Measurements from ENCODE around the gene UCMA.
"Not testable (repeated sequence)": the region's sequence is repeated elsewhere in the genome, so short reads cannot be mapped to it uniquely, and the experiment has no call there.

The UCMA gene

GRCh38 chr10:13234172-13234571, at the start of gene UCMA:
UCMA (minus strand) TSS chr10:13234374; CDS start chr10:13234258, 116 bp downstream.
- no peak for DNase-seq

DNA sequence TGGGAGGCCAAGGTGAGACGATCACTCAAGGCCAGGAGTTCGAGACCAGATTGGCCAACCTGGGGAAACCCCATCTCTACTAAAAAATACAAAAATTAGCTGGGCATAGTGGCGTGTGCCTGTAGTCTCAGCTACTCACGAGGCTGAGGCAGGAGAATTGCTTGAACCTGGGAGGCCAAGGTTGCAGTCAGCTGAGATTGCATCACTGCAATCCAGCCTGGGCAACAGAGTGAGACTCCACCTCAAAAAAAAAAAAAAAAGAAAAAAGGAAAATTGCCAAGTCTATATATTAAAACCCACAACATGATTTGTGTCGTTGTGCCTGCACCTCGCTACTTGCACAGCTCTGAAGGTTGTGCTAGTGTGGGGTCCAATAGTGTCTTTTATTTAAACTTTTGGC, 48.2 kb upstream of the UCMA start:
- DNase-seq, result not testable (repeated sequence)

GRCh38 chr10:13276749-13277365, 42.7 kb upstream of the UCMA start:
- no peak for DNase-seq

DNA sequence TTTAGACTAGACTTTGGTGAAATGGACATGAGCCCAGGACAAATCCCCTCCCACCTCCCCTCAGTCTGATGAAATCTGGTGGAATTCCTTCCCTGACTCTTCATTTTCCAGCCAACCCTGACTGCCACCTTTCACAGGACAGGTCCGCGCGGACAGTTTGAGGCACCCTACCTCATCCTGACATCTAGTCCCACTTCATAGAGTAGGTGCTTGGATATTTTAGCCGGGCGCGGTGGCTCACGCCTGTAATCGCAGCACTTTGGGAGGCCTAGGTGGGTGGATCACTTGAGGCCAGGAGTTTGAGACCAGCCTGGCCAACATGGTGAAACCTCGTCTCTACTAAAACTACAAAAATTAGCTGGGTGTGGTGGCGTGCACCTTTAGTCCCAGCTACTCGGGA, 42.0 kb upstream of the UCMA start:
- not testable (repeated sequence) for DNase-seq

GRCh38 chr10:13272164-13272571, 38.0 kb upstream of the UCMA start:
- no peak for DNase-seq

DNA sequence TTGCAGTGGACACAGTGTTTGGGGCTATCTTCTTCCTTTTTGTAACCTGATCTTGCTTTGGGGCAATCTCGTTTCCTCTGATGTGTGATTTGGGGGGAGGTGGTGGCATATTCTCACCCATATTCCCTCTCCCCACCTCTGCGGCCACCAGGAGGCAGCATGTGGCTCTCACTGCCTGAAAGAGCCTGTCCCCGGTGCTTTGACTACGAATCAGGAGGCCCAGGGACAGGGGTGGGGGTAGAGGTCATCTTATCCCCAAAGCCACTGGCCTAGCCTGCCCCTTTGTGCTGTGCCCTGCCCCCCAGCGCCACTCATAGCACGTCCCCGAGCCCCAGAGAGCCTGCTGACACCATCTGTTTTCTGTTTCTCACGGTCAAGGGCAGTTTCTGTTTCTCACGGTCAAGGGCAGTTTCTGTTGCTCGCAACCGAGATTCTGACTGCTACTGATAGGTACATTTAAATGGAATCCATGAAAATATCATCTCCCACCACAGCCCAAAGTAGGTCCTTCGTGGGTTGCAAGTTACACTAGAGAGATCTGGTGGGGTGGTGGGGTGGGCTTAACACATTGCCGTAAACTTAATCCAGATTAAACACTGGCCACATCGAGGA, 37.5 kb upstream of the UCMA start:
- no peak for DNase-seq

GRCh38 chr10:13270877-13271551, 36.8 kb upstream of the UCMA start:
- DNase-seq, result no peak

GRCh38 chr10:13268841-13269240, 34.7 kb upstream of the UCMA start:
- no peak for DNase-seq

DNA sequence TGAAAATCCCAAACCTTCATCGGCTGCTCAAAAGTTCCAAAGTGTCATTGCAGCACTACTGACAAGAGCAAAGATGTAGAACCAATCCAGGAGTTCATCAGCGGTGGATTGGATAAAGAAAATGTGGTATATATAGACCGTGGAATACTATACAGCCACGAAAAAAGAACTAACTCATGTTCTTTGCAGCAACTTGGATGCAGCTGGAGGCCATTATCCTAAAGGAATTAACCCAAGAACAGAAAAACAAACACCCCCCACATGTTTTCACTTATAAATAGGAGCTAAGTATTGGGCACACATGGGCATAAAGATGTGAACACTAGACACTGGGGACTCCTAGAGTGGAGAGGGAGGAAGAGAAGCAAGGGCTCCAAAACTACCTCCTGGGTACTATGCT, 34.1 kb upstream of the UCMA start:
- no peak for DNase-seq

- DNase-seq, result no peak
Measured at GRCh38 chr10:13263591-13263990, 29.4 kb upstream of the UCMA start.

GRCh38 chr10:13262433-13262832, 28.3 kb upstream of the UCMA start:
- no peak for DNase-seq

DNA sequence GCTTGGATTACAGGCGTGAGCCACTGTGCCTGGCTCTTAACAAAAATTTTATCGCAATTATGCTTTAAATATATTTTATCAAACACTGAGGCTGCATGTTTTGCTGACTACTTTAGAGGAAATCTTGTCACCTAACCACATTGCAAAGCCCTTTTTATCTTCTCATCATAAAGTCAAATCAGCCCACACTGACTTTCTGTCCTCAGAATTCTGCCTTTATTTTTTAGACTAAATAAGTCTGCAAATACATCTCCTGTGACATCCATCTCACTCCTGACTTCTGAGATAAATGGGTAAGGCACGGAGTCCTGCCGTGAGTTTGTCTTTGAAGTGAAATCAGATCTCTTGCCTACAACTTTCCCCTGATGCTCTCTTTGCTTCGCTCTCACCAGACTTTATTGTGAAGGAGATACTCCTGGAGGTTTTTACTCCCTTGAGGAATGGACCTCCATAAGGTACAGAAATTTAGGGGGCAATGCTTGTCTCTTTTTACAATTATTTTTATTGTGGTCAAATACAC, 23.5 kb upstream of the UCMA start:
- DNase-seq, result no peak

- no peak for DNase-seq
Measured at GRCh38 chr10:13256627-13257026, 22.5 kb upstream of the UCMA start.

DNA sequence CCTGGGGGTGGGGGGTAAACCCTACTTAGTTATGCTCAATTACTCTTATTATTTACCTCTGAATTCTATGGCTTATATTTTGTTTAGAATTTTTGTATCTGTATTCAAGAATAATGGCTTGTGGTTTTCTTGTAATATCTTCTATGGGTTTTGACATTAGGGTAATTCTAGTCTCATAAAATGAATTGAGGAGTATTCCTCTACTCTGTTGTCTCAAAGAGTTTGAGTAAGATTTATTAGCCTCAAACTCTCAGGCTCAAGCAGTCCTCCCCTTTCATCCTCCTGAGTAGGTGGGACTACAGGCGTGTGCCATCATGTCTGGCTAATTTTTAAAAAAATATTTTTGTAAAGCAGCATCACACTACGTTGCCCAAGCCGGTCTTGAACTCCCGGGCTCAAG, 19.6 kb upstream of the UCMA start:
- DNase-seq, result no peak

GRCh38 chr10:13247784-13248183, 13.6 kb upstream of the UCMA start:
- no peak for DNase-seq

GRCh38 chr10:13247246-13247645, 13.1 kb upstream of the UCMA start:
- no peak for DNase-seq

- not testable (repeated sequence) for DNase-seq
Measured at GRCh38 chr10:13242260-13242659, 8.1 kb upstream of the UCMA start.

GRCh38 chr10:13241613-13242012, 7.4 kb upstream of the UCMA start:
- no peak for DNase-seq

GRCh38 chr10:13239923-13240322, 5.7 kb upstream of the UCMA start:
- DNase-seq, result no peak

GRCh38 chr10:13238271-13239077, 4.3 kb upstream of the UCMA start:
- no peak for DNase-seq

DNA sequence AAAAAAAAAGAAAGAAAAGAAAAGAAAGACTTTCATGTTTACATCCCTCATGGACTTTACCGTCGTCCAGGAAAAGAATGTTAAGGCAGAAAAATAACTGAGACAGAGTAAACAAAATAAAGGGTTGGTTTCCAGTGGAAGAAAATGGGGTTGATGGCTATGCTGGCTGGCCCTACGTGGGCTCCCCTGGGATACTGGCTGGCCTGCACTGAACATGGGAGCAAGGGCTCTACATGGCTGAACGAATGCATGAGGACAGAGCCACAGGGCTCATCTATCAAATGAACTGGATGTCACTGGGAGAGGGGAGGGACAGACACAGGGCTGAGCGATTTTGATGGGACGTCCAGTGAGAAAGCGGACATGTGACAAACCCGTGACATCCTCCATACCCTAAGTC, 2.5 kb upstream of the UCMA start:
- DNase-seq, result no peak

DNA sequence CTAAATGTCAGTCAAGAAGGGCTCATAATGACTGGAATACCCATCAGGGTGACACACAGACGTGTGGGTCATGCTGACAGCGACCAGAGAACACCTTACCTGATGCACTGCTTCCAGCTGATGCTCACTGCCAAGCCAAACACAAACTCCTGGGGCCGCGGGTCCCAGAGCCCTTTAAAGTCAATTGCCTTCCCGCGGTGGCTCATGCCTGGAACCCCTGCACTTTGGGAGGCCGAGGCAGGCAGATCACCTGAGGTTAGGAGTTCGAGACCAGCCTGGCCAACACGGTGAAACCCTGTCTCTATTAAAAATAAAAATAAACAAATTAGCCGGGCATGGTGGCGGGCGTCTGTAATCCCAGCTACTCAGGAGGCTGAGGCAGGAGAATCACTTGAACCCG, 562 bp upstream of the UCMA start:
- not testable (repeated sequence) for DNase-seq

- no peak for DNase-seq
Measured at GRCh38 chr10:13233358-13233757, 816 bp downstream of the UCMA start.
